Mesendoderm (in vitro differentiated cells): Measurements from ENCODE around the gene EPHA2.

Experiments used
- DNase-seq: peaks from one replicate; pipeline ENCODE4 v3.0.0; 2013
- H2AK5ac ChIP-seq: 2 replicates; pipeline ENCODE4 v1.6.1; 2013; ENCODE audit warnings: low read length, inconsistent platforms
- H2BK120ac ChIP-seq: 2 replicates; pipeline ENCODE4 v1.6.1; 2013; ENCODE audit warnings: low read depth, mild to moderate bottlenecking, low read length, moderate library complexity, mixed read lengths
- H2BK15ac ChIP-seq: replicated peaks from 2 replicates; pipeline ENCODE4 v1.6.1; 2013; ENCODE audit warnings: low read depth, mild to moderate bottlenecking, moderate library complexity
- H2BK5ac ChIP-seq: 2 replicates; pipeline ENCODE4 v1.6.1; 2013; ENCODE audit warnings: low read length, inconsistent platforms
- H3K18ac ChIP-seq: 2 replicates; pipeline ENCODE4 v1.6.1; 2013; ENCODE audit warnings: mild to moderate bottlenecking, low read length, mixed read lengths
- H3K23ac ChIP-seq: one replicate; pipeline ENCODE4 v1.6.1; 2013; ENCODE audit warnings: low read length
- H3K27ac ChIP-seq: 2 replicates; pipeline ENCODE4 v1.5.1; 2013; ENCODE audit warnings: low read depth, mild to moderate bottlenecking, inconsistent platforms, low read length, moderate library complexity
- H3K27me3 ChIP-seq: 2 replicates; pipeline ENCODE4 v1.6.1; 2013; ENCODE audit warnings: low read length, control low read depth, mild to moderate bottlenecking, inconsistent platforms; ENCODE audit not compliant: insufficient read depth, poor library complexity
- H3K36me3 ChIP-seq: 2 replicates; pipeline ENCODE4 v1.6.1; 2013; ENCODE audit warnings: low read length, inconsistent platforms; ENCODE audit not compliant: control insufficient read depth, insufficient read depth
- H3K4ac ChIP-seq: one replicate; pipeline ENCODE4 v1.6.1; 2013; ENCODE audit warnings: low read depth, mild to moderate bottlenecking, low read length, moderate library complexity
- H3K4me1 ChIP-seq: 2 replicates; pipeline ENCODE4 v1.6.1; 2013; ENCODE audit warnings: low read depth, low read length, inconsistent platforms; ENCODE audit not compliant: control insufficient read depth
- H3K4me2 ChIP-seq: 2 replicates; pipeline ENCODE4 v1.6.1; 2013; ENCODE audit warnings: low read length
- H3K4me3 ChIP-seq: 2 replicates; pipeline ENCODE4 v1.5.1; 2013; ENCODE audit warnings: mild to moderate bottlenecking, low read length
- H3K56ac ChIP-seq: one replicate; pipeline ENCODE4 v1.6.1; 2013; ENCODE audit warnings: low read length
- H3K79me1 ChIP-seq: 2 replicates; pipeline ENCODE4 v1.6.1; 2013; ENCODE audit warnings: low read length, inconsistent platforms
- H3K79me2 ChIP-seq: 2 replicates; pipeline ENCODE4 v1.6.1; 2013; ENCODE audit warnings: mild to moderate bottlenecking, low read length; ENCODE audit not compliant: control insufficient read depth, insufficient read depth
- H3K9ac ChIP-seq: 2 replicates; pipeline ENCODE4 v1.6.1; 2013; ENCODE audit warnings: low read length, inconsistent platforms
- H4K5ac ChIP-seq: one replicate; pipeline ENCODE4 v1.6.1; 2013; ENCODE audit warnings: low read length
- H4K8ac ChIP-seq: one replicate; pipeline ENCODE4 v1.6.1; 2013; ENCODE audit warnings: low read depth, mild to moderate bottlenecking, control low read depth, low read length, moderate library complexity
- WGBS: extraction: QIAGEN DNeasy Blood & Tissue Kit; methylation state at CpG from one replicate; pipeline ENCODE4 v1.1.7; 2013; ENCODE audit warnings: low lambda C conversion rate, missing lambda C conversion rate; ENCODE audit not compliant: insufficient coverage; ENCODE audit errors: extremely low coverage; 5-methylcytosine and 5-hydroxymethylcytosine counted together

The EPHA2 gene

DNA sequence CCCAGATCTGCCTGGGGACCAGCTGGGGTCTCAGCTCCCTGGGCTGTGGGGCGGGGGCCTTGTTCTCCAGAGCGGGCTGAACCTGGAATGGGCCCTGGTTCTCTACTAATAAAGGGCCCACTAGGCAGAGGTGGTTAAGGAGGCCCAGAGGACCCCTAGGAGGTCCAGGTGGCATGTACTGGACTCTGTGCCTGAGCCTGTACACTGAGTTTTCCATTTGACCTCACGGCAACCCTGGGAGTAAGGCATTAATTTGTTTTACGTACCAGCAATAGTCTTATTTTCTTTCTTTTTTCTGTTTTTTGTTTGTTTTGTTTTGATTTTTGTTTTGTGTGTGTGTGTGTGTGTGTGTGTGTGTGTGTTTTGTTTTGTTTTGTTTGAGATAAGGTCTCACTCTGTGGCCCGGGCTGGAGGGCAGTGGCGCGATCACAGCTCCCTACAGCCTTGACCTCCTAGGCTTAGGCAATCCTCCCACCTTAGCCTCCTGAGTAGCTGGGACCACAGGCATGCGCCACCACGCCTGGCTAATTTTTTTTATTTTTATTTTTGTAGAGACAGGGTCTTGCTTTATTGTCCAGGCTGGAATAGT lies 62.9 kb downstream of the EPHA2 start:
- H3K23ac ChIP-seq, result no peak overlapping the region
- no peaks in the 10 kb centered on the region for H3K79me2 ChIP-seq
- no peak overlapping the region for H3K18ac ChIP-seq
- H3K4me1 ChIP-seq, result peaks cover 5% of the 10 kb centered on the region
- no peak overlapping the region for H3K4me3 ChIP-seq
- WGBS, result no CpG with 5 or more reads among the region's 9 CpGs
- no peak overlapping the region for H3K9ac ChIP-seq
- no peak overlapping the region for H2BK120ac ChIP-seq
- H3K27me3 ChIP-seq, result no peaks in the 10 kb centered on the region
- no peak overlapping the region for H2BK15ac ChIP-seq
- no peak overlapping the region for H2BK5ac ChIP-seq
- no peak overlapping the region for H3K56ac ChIP-seq
- no peak overlapping the region for H2AK5ac ChIP-seq
- no peak overlapping the region for H4K8ac ChIP-seq
- no peak overlapping the region for H4K5ac ChIP-seq
- DNase-seq, result no peak
- no peak overlapping the region for H3K4ac ChIP-seq
- H3K4me2 ChIP-seq, result no peak overlapping the region
- no peaks in the 10 kb centered on the region for H3K79me1 ChIP-seq
- H3K27ac ChIP-seq, result no peak overlapping the region
- no peaks in the 10 kb centered on the region for H3K36me3 ChIP-seq

DNA sequence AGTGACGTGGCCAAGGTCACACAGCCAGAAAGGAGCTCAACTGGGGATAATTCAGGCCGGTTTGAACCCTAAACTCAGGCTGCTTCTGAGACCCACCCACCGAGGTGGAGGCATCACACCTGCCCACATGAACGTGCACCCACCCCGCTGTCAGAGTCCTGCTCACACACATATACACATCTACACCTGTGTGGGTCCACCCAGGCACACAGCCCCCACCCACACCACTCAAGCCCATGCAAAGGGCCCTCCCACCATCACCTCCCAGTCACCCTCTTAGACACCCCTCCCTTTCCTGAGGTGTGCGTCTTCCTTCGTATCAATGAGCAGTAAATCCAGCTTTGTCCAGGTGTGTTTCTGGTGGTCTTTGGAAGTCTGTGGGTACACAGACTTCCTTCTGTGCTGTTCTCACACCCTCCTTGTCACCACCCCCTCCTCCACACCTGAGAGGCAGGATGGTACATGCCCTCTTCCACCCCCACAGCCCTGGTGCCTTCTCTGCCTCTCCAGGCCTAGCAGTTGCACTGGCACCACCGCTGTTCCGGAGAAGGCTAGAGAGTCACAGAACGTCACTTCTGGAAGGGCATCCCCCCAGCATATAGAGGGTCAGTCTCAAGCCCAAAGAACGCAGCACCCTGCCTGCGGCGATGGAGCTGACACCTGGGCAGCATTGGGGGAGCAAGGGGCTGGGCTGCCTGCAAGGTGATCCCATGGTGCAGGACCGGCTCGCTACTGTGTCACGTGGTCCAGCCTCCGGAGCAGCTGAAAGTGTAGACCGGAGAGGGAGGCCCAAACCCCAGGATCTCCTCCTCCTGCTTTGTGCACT lies 63.6 kb downstream of the EPHA2 start:
- Histone ChIP-seq H3K4ac (no peak overlapping the region), H3K4me2 (no peak overlapping the region), H2BK15ac (no peak overlapping the region), H4K8ac (no peak overlapping the region), H2BK120ac (no peak overlapping the region), H3K23ac (no peak overlapping the region), H3K79me2 (no peaks in the 10 kb centered on the region), H3K56ac (no peak overlapping the region), H3K4me1 (peaks cover 9% of the 10 kb centered on the region), H3K27ac (no peak overlapping the region), H3K27me3 (no peaks in the 10 kb centered on the region), H2BK5ac (no peak overlapping the region), H3K9ac (no peak overlapping the region), H2AK5ac (no peak overlapping the region), H3K4me3 (no peak overlapping the region), H3K79me1 (no peaks in the 10 kb centered on the region), H3K18ac (no peak overlapping the region), H3K36me3 (no peaks in the 10 kb centered on the region), H4K5ac (no peak overlapping the region)
- WGBS, result no CpG with 5 or more reads among the region's 18 CpGs
- DNase-seq, result no peak

DNA sequence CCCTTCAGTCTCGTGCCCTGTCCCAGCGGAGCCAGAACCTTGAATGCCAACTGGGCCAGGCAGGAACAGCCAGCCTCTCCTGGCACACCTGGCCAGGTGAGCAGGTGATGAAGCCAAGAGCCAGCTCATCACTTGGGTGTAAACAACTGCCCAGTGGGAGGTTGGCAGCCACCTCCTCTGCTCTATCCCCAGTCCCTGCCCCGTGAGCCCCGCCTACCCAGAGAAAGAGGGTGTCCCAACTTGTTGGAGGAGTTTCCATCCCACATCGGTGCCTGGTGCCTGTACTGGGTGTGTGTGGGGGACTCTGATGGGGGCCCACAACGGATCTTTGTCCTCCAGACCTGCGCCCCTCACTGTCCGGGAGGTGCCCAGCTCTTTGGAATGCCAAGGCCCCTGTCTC lies 64.6 kb downstream of the EPHA2 start:
- H2BK15ac ChIP-seq, result no peak overlapping the region
- no peak for DNase-seq

DNA sequence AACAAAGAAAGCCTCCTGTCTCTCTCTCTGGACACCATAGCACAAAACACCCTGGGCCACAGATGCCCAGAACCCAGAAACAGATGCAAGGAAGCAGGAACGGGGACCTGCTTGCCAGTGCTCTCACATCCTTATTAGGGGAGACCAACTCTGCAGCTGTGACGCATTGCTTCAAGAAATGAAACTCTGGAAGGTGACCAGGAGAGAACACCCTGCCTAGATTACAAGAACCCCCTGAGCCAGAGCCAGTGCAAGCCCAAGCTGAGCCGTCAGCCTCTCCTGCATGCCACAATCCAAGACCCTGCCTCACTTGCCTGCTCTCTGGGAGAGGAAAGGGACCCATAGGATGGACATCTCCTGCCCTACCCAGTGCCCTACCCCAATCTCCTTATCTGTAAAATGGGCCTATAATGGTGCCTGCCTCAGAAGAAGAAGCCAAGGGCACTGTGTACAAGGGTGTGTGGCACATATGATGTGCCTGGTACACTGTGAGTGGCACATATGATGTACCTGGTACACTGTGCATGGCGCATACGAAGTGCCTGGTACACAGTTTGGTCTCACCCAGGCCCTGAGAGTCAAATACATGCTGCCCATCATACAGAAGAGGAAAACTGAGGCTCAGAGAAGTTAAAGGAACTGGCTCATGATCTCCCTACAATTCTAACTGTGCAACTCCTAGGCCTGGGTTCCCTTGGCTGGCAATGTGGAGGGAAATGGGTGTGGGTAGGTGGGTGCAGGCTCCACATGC lies 65.6 kb downstream of the EPHA2 start:
- Histone ChIP-seq H2AK5ac (no peak overlapping the region), H3K18ac (no peak overlapping the region), H3K4ac (no peak overlapping the region), H4K5ac (no peak overlapping the region), H3K36me3 (no peaks in the 10 kb centered on the region), H2BK5ac (no peak overlapping the region), H4K8ac (no peak overlapping the region), H2BK15ac (no peak overlapping the region), H3K4me2 (no peak overlapping the region), H3K9ac (no peak overlapping the region), H3K23ac (no peak overlapping the region), H3K4me1 (peaks cover 9% of the 10 kb centered on the region), H3K4me3 (no peak overlapping the region), H3K79me1 (no peaks in the 10 kb centered on the region), H3K56ac (no peak overlapping the region), H3K27ac (no peak overlapping the region), H2BK120ac (no peak overlapping the region), H3K27me3 (no peaks in the 10 kb centered on the region), H3K79me2 (no peaks in the 10 kb centered on the region)
- DNase-seq, result no peak
- WGBS, result no CpG with 5 or more reads among the region's 5 CpGs

More for the DNA sequence above, 64.6 kb downstream of the EPHA2 start:
- no peak overlapping the region for H3K27ac ChIP-seq
- no peak overlapping the region for H4K5ac ChIP-seq
- no peak overlapping the region for H3K18ac ChIP-seq
- no peaks in the 10 kb centered on the region for H3K36me3 ChIP-seq
- H4K8ac ChIP-seq, result no peak overlapping the region
- no peaks in the 10 kb centered on the region for H3K27me3 ChIP-seq
- no peak overlapping the region for H3K9ac ChIP-seq
- H2BK5ac ChIP-seq, result no peak overlapping the region
- WGBS, result no CpG with 5 or more reads among the region's 8 CpGs
- H2AK5ac ChIP-seq, result no peak overlapping the region
- H2BK120ac ChIP-seq, result no peak overlapping the region
- H3K4me2 ChIP-seq, result no peak overlapping the region
- no peaks in the 10 kb centered on the region for H3K79me2 ChIP-seq
- H3K4ac ChIP-seq, result no peak overlapping the region
- H3K79me1 ChIP-seq, result no peaks in the 10 kb centered on the region
- H3K4me3 ChIP-seq, result no peak overlapping the region
- peaks cover 9% of the 10 kb centered on the region for H3K4me1 ChIP-seq
- no peak overlapping the region for H3K23ac ChIP-seq
- H3K56ac ChIP-seq, result no peak overlapping the region

DNA sequence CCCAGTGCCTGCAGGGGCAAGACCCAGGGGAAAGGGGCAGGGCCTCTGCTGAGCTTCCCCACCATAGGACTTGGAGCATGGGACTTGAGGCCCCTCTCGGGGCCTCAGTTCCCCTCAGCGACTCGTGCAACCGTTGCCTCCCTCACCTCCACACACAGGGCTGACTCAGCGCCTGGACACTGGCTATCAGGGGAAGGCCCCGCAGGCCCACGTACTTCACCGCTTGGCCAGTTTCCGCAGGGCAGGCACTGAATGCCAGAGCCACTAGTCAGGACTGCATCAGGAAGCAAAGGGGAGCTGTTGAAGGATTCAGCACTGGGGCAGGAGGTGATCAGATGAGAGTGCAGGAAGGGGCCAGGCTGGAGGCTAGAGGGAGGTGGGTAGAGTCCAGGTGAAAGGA lies 66.9 kb downstream of the EPHA2 start:
- no peak overlapping the region for H2BK15ac ChIP-seq
- no peaks in the 10 kb centered on the region for H3K36me3 ChIP-seq
- no peak overlapping the region for H2BK120ac ChIP-seq
- H3K4me1 ChIP-seq, result peaks cover 6% of the 10 kb centered on the region
- no peak overlapping the region for H3K9ac ChIP-seq
- H3K18ac ChIP-seq, result no peak overlapping the region
- H3K27me3 ChIP-seq, result no peaks in the 10 kb centered on the region
- DNase-seq, result no peak
- no peak overlapping the region for H3K23ac ChIP-seq
- no peak overlapping the region for H2BK5ac ChIP-seq
- H4K8ac ChIP-seq, result no peak overlapping the region
- H3K56ac ChIP-seq, result peak overlapping the region; percentile 18
- no peaks in the 10 kb centered on the region for H3K79me2 ChIP-seq
- H3K4ac ChIP-seq, result no peak overlapping the region
- no peak overlapping the region for H3K4me2 ChIP-seq
- no peak overlapping the region for H3K4me3 ChIP-seq
- H2AK5ac ChIP-seq, result no peak overlapping the region
- H4K5ac ChIP-seq, result no peak overlapping the region
- H3K27ac ChIP-seq, result no peak overlapping the region
- no peaks in the 10 kb centered on the region for H3K79me1 ChIP-seq
- no CpG with 5 or more reads among the region's 9 CpGs for WGBS
